ENCODE results near the gene DCLK2. TPM values are rescaled to one million over a fixed set of nuclear protein-coding genes. Genes with fewer than 3 reads are reported as not detected.

DCLK2 gene
- total and polyA plus RNA-seq, 2 of the 4 experiments (the other 2 are of a cell fraction), result 11.3 to 15.5 TPM

- BruUV-seq (replicated peaks), result no TSS peak
Observed at GRCh38 chr4:150232029-150232428, 153.8 kb downstream of the DCLK2 start.

More at GRCh38 chr4:150232029-150232428, 153.8 kb downstream of the DCLK2 start:
- Histone ChIP-seq H2BK20ac (ENCODE audit: low read depth, low read length) (peak overlapping the region; percentile 90), H4K91ac (ENCODE audit: insufficient read depth, low read depth, low read length) (peak overlapping the region; percentile 93), H3K9me1 (ENCODE audit: insufficient read depth, low read length) (peaks cover 30% of the 10 kb centered on the region), H2BK15ac (ENCODE audit: low read depth, low read length) (peak overlapping the region; percentile 71), H3K23ac (ENCODE audit: low read depth, low read length) (peak overlapping the region; percentile 84; the same call in 1 of the 2 replicates), H4K8ac (ENCODE audit: low read depth in 2 of 2, low read length in 2 of 2) (peak overlapping the region; percentile 56 to 87), H3K14ac (replicated peaks; ENCODE audit: low read depth, low read length) (peak overlapping the region; percentile 84), H3K4me1 (ENCODE audit: control insufficient read depth, insufficient read depth, low read length) (peaks cover 42% of the 10 kb centered on the region), H3K56ac (ENCODE audit: extremely low read depth, insufficient read depth, low read length) (peak overlapping the region; percentile 56; the same call in 1 of the 2 replicates), H3K9ac (ENCODE audit: low read depth, low read length) (peak overlapping the region; percentile 6; the same call in 1 of the 2 replicates), H4K5ac (ENCODE audit: low read depth, low read length) (peak overlapping the region; percentile 95; the same call in 1 of the 2 replicates), H3K79me1 (ENCODE audit: low read depth in 1 of 2, low read length in 2 of 2) (peaks cover 23 to 55% of the 10 kb centered on the region in 2 experiments), H2BK120ac (ENCODE audit: low read depth, low read length) (peak overlapping the region; percentile 88), H3K18ac (ENCODE audit: low read depth, low read length) (peak overlapping the region; percentile 86; the same call in 1 of the 2 replicates), H3K9me3 (ENCODE audit: control insufficient read depth, insufficient read depth, low read length) (no peaks in the 10 kb centered on the region), H3K4me2 (ENCODE audit: low read depth, low read length) (no peak overlapping the region), H4K20me1 (ENCODE audit: insufficient read depth, low read length) (no peaks in the 10 kb centered on the region), H2AK9ac (replicated peaks; ENCODE audit: low read depth, low read length, poor library complexity) (peak overlapping the region; percentile 45), H3K27me3 (ENCODE audit: control insufficient read depth, insufficient read depth, low read length) (no peaks in the 10 kb centered on the region), H2AFZ (replicated peaks; ENCODE audit: low read length, poor library complexity) (no peak overlapping the region), H3K27ac (ENCODE audit: insufficient read depth, low read length) (peak overlapping the region; percentile 53), H3K36me3 (ENCODE audit: control insufficient read depth, insufficient read depth, low read length) (peaks cover 4% of the 10 kb centered on the region; the same call in 1 of the 2 replicates), H3K4ac (ENCODE audit: low read depth, low read length) (peak overlapping the region; percentile 88), H2AK5ac (ENCODE audit: low read depth, low read length) (peak overlapping the region; percentile 94), H2BK5ac (ENCODE audit: low read depth, low read length, poor library complexity, severe bottlenecking) (peak overlapping the region; percentile 100), H3K4me3 (ENCODE audit: insufficient read depth, low read depth, low read length) (no peak overlapping the region)
- no CpG with 5 or more reads among the region's 6 CpGs for WGBS, 2 experiments (ENCODE audit: extremely low coverage in 2 of 2, insufficient read length in 1 of 2)
- in situ Hi-C loops (cut with MboI; ENCODE audit: low sequenced_read_pairs), result no loop called here
- no peak for ATAC-seq (ENCODE audit: low read depth)
- TF ChIP-seq MXI1 (IDR thresholded peaks at IDR 0.05; ENCODE audit: borderline replicate concordance, low read depth, low read length), result no peak
- no peak for TF ChIP-seq BHLHE40 (IDR thresholded peaks at IDR 0.05; ENCODE audit: low read depth, low read length)
- no peak for TF ChIP-seq RFX5 (IDR thresholded peaks at IDR 0.05; ENCODE audit: low read depth, low read length)
- no peak for TF ChIP-seq RAD21 (IDR thresholded peaks at IDR 0.05; ENCODE audit: low read length)
- intact Hi-C loops (cut with micrococcal nuclease), result no loop called here
- CTCF ChIA-PET, result interaction anchor here (0.6 to 2.1 kb wide), 2 partner anchors 11 to 119 kb away, joined by 4 to 11 read pairs; no protein-coding TSS in a partner anchor
- no peak for DNase-seq
- dilution Hi-C loops (cut with HindIII; ENCODE audit: low sequenced_read_pairs, unreplicated experiment), result no loop called here
- POLR2A ChIA-PET (ENCODE audit: unreplicated experiment), result no interaction called here

Measured in IMR-90 (cell line).